GM21786 (cell line): ENCODE data around the gene LAMB4.

Experiments
- ATAC-seq: cut with Tn5 transposase; IDR thresholded peaks from one replicate; pipeline ENCODE4 v1.9.1; 2021; ENCODE audit not compliant: unreplicated experiment

LAMB4 gene

GRCh38 chr7:108083980-108084379, 46.2 kb downstream of the LAMB4 start:
- no peak for ATAC-seq

GRCh38 chr7:108079648-108080591, 50.2 kb downstream of the LAMB4 start:
- ATAC-seq = no peak

- no peak for ATAC-seq
These were observed 50.9 kb downstream of the LAMB4 start for GRCh38 chr7:108079276-108079647.

- no peak for ATAC-seq
These were observed 51.5 kb downstream of the LAMB4 start for GRCh38 chr7:108078691-108079090.

- ATAC-seq = no peak
These were observed 51.9 kb downstream of the LAMB4 start for GRCh38 chr7:108078211-108078673.

GRCh38 chr7:108077709-108078108, 52.5 kb downstream of the LAMB4 start:
- ATAC-seq = no peak

GRCh38 chr7:108076156-108076555, 54.0 kb downstream of the LAMB4 start:
- no peak for ATAC-seq

- ATAC-seq = no peak
These were observed 56.7 kb downstream of the LAMB4 start for GRCh38 chr7:108073305-108074070.

GRCh38 chr7:108072739-108073138, 57.4 kb downstream of the LAMB4 start:
- ATAC-seq = no peak

GRCh38 chr7:108072116-108072515, 58.0 kb downstream of the LAMB4 start:
- ATAC-seq = no peak

GRCh38 chr7:108071551-108071950, 58.6 kb downstream of the LAMB4 start:
- no peak for ATAC-seq

GRCh38 chr7:108069646-108070045, 60.5 kb downstream of the LAMB4 start:
- no peak for ATAC-seq

GRCh38 chr7:108067844-108068243, 62.3 kb downstream of the LAMB4 start:
- no peak for ATAC-seq

- ATAC-seq = no peak
These were observed 63.7 kb downstream of the LAMB4 start for GRCh38 chr7:108066486-108066885.

GRCh38 chr7:108063520-108063933, 66.6 kb downstream of the LAMB4 start:
- peak; percentile 72 for ATAC-seq

- ATAC-seq = no peak
These were observed 67.7 kb downstream of the LAMB4 start for GRCh38 chr7:108062250-108063014.

GRCh38 chr7:108059526-108059925, 70.6 kb downstream of the LAMB4 start:
- no peak for ATAC-seq

- ATAC-seq = no peak
These were observed 72.1 kb downstream of the LAMB4 start for GRCh38 chr7:108057951-108058481.

GRCh38 chr7:108055611-108056021, 74.5 kb downstream of the LAMB4 start:
- no peak for ATAC-seq

- no peak for ATAC-seq
These were observed 75.6 kb downstream of the LAMB4 start for GRCh38 chr7:108054537-108054936.

- ATAC-seq = no peak
These were observed 76.9 kb downstream of the LAMB4 start for GRCh38 chr7:108053250-108053649.
